Stimulated activated CD4-positive, alpha-beta T cell treated with anti-CD3 and anti-CD28 coated beads, Interleukin-1b, Interleukin-23, amount 100 ng/mL, for 24 hours (primary cell): Measurements from ENCODE around the gene MAGED4.
"Not testable (repeated sequence)": the region's sequence is repeated elsewhere in the genome, so short reads cannot be mapped to it uniquely, and the experiment has no call there.

Source experiments
- DNase-seq, 4 experiments: peaks; one replicate each; pipeline ENCODE4 v3.0.0-alpha.2; 2020; ENCODE audit warnings: low read depth in 4 of 4, low spot score in 1 of 4

The MAGED4 gene

DNA sequence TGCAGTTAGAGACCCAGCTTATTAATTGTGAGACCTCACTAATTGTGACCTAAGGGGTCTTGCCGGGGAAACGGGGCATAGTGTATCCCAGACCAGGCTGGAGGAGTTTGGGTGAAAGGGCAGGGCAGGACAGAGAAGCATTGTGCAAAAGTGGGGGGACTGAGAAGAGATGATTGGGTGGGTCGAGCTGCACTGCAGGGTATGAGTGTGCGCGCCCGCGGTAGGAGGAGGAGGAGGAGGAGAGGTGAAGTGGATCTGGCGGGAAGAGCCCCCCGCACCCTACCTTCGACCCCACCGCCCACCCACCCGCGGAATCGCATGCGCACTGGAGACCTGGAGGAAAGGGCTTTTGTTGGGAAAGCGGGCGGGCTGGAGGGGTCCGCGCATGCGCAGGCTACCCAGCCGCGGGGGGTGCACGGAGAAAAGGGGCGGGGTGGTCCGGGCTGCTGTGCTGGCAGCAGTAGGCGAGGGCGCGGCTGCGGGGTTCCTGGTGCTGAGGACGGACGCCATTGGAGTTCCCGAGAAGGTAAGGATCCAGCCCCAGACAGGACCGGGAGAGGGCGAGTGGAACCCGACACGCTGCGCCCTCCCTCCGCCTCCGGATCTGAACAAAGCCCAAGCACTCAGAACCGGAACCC, at the start of gene MAGED4:
TSS of gene MAGED4 (plus strand) at position 449 of the 638 bp plus-strand sequence. CDS start 1,035 bp downstream, outside the sequence.
- not testable (repeated sequence) for DNase-seq

- DNase-seq, result no peak
Observed at GRCh38 chrX:52138830-52139544, 45.7 kb upstream of the MAGED4 start.

DNA sequence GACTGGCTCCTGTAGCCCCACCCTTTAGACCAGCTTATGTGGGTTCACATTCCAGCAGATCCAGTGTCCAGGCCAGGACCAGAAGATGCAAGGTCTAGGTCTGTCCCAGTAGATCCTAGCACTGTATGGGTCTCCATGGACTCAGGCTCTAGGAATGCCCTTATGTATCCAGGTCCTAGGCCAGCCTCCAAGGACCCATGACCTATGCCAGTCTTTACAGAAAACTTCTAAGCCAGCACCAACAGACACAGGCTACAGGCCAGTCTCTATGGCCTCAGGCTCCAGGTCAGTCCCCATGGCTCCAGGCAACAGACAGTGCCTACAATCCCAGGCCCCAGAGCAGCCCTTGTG, 45.2 kb upstream of the MAGED4 start:
- no peak for DNase-seq

DNA sequence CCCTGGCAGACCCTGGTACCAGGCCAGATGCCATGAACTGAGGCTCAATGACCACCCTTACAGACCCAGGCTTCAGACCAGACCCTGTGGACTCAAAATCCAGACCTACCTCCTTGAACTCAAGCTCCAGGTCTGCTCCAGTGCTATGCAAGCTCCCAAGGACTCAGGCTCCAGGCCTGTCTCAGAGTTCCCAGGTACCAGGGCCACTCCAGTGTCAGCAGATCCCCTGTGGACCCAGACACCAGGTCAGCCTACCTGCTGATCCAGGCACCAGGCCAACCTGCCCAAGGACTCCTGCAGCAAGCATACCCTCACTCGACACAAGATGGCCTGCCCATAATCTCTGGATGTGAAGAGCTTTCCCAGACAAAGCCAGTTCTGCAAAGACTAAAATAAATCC, 44.7 kb upstream of the MAGED4 start:
- DNase-seq, result no peak

DNA sequence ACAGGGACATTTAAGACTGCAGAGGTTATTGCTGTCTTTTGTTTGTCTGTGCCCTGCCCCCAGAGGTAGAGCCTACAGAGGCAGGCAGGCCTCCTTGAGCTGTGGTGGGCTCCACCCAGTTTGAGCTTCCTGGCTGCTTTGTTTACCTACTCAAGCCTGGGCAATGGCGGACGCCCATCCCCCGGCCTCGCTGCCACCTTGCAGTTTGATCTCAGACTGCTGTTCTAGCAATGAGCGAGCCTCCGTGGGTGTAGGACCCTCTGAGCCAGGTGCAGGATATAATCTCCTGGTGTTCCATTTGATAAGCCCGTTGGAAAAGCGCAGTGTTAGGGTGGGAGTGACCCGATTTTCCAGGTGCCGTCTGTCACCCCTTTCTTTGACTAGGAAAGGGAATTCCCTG, 34.0 kb upstream of the MAGED4 start:
- DNase-seq, result not testable (repeated sequence)

GRCh38 chrX:52160140-52160539, 24.5 kb upstream of the MAGED4 start:
- not testable (repeated sequence) for DNase-seq

DNA sequence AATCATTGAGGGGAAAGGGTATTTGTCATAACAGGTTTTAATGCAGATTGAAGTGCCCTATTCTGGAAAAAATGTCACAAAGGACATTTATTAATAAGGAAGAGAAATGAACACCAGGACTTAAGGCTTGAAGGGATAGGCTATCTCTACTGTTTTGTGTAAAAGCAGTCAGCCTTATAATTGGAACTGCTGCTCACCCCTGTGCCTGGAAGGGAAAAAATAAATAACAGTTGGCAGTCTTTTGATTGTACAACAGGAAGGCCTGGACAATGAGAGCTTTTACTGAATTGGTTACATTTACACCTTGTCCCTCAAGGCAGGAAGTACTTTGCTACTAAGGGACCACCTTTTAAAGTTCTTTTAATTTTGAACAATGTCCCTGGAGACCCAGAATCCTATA, 17.8 kb upstream of the MAGED4 start:
- DNase-seq, result no peak

DNA sequence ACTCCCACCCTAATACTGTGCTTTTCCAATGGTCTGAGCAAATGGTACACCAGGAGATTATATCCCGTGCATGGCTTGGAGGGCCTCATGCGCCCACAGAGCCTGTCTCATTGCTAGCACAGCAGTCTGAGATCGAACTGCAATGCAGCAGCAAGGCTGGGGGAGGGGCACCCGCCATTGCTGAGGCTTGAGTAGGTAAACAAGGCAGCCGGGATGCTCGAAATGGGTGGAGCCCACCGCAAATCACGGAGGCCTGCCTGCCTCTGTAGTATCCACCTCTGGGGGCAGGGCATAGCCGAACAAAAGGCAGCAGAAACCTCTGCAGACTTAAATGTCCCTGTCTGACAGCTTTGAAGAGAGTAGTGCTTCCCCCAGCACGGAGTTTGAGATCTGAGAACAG, 13.6 kb upstream of the MAGED4 start:
- not testable (repeated sequence) for DNase-seq

DNA sequence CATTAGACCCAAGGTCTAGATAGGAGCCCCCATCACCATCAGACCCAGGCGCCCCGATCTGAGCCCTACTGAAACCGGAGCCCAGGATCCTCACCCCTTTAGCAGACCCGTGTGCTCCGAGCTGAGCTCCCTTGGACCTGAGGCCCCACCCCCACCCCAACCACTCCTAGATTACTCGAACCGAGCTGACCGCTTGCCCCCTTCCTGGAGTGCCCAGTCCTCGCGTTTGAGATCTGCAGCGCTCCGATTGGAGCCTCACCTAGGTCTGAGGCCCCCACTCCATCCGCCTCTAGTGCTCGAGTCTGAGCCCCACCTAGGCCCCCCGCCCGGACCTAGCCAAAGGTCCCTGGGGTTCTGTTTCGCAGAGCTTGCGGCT, 378 bp downstream of the MAGED4 start:
- not testable (repeated sequence) for DNase-seq

DNA sequence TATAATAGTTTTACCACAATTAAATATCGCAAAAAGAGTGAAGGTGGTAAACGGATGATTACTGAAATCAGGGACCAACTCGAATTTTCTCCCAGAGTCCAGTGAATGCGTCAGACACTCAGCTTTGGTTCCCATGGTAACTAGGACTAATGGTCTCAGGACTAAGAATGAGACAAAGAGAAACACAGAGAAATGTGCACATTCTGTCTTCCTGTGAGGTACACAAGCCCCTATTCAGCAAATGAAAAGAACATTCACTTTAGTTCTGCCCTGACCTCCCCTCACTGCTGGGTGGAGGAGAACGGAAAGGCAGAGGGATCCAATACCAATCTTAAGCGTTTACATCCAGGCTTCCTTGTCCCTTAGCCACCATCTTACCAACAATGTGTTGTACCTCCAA, 26.7 kb downstream of the MAGED4 start:
- DNase-seq, result not testable (repeated sequence)

DNA sequence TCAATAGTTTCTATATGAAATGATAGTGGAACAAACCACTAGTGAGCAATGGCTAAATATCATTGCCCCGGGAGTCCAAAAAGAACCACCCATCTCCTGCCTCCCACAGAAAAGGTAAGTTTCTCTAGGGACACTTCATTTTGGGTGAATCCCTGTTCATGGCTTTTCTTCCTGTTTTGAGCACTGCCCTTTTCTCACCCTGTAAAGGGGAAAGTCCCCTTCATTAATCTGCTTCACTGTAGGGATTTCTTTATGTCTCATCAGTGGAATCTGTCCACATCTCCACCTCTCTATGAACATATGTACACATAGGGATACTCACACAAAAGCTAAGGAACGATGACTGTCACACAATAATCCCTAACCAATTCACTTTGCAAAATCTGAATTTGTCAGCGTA, 28.6 kb downstream of the MAGED4 start:
- no peak for DNase-seq

DNA sequence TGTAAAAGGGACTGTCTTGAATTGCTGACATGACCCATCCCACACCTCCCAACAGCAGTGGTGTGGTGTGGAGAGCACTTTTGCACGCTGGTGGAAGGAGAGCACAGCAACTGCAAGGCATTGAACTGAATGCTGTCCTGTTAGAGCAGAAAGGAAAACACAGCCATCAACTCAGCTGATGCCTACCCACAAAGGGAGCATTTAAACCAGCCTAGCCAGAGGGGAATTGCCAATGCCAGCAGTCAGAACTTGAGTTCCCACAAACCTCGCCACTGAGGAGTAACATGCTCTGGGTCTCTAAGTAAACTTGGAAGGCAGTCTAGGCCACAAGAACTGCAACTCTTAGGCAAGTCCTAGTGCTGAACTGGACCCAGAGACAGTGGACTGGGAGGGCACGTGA, 31.9 kb downstream of the MAGED4 start:
- no peak for DNase-seq

GRCh38 chrX:52217494-52218160, 32.9 kb downstream of the MAGED4 start:
- no peak for DNase-seq

GRCh38 chrX:52220936-52221335, 36.2 kb downstream of the MAGED4 start:
- no peak for DNase-seq
